Measurements from ENCODE around the gene C1QTNF12.

GRCh38 chr1:1232796-1233566 is 13.5 kb downstream of the C1QTNF12 start:
- TF ChIP-seq, protein P1, sequence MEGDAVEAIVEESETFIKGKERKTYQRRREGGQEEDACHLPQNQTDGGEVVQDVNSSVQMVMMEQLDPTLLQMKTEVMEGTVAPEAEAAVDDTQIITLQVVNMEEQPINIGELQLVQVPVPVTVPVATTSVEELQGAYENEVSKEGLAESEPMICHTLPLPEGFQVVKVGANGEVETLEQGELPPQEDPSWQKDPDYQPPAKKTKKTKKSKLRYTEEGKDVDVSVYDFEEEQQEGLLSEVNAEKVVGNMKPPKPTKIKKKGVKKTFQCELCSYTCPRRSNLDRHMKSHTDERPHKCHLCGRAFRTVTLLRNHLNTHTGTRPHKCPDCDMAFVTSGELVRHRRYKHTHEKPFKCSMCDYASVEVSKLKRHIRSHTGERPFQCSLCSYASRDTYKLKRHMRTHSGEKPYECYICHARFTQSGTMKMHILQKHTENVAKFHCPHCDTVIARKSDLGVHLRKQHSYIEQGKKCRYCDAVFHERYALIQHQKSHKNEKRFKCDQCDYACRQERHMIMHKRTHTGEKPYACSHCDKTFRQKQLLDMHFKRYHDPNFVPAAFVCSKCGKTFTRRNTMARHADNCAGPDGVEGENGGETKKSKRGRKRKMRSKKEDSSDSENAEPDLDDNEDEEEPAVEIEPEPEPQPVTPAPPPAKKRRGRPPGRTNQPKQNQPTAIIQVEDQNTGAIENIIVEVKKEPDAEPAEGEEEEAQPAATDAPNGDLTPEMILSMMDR (IDR thresholded peaks at IDR 0.05; ENCODE audit: low read length): no peak
- TF ChIP-seq EZH2 (IDR thresholded peaks at IDR 0.05; ENCODE audit: borderline replicate concordance, low read length): no peak

Data from OCI-LY1 (cell line).